ENCODE data around the gene KDM5B.
A peak's percentile ranks its signal among the peaks of the same experiment; 100 is the strongest.

Gene KDM5B

DNA sequence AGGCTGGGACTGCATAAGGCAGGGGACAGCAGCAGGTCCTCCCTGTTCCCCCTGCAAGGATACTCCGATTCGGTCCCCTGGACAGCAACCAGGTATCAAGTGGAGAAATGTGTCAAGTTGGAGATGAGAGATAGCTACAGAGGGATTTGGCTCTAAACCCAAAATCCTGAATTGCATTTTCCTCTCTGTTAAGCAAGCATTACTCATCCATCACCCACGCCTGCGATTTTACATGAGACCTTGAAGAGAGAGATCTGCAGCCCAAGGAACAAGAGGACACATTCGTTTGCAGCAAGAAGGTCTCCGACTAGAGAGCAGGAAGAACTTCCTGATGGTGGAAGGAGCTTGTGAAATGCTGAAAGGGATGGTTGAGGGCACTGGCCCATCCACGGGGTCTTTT is 119.8 kb downstream of the KDM5B start:
- DNase-seq, result peak in 13 of 56 donors; percentile 12 to 73 (median 23)

DNA sequence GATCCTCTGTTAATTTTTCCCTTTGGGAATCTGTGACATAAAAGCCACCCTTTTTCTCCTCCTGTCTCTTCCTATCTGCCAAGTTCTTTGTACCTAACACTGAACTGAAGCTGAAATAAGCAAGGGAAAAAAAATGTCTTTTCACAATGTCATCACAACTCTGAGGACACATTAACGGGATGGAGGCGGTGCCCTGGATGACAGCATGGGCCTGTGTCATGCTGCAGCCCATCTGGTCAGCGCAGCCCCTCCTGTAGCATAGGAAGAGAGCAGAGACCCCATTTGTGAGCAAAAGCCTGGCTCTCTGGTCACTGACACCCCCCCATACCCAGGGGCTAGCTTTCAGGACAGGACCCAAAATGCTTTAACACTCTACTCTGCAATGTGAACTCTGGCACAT is 120.4 kb downstream of the KDM5B start:
- no peak for DNase-seq

DNA sequence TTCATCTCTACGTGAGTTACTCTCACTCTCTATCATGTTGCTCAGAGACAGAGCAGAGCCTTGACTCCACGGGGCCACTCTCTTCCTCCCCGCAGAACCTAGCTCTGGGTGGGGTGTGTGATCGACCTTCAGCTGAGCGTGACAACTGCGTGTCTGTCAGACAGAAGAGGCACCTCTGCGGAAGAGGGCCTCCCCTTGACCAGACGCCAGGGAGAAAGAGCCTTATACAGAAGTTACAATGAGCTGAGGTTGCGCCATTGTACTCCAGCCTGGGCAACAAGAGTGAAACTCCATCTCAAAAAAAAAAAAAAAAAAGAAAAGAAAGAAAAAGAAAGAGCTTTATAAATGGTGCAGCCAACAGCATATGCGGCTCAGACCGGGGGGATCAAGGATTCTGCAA is 120.9 kb downstream of the KDM5B start:
- no peak for DNase-seq

DNA sequence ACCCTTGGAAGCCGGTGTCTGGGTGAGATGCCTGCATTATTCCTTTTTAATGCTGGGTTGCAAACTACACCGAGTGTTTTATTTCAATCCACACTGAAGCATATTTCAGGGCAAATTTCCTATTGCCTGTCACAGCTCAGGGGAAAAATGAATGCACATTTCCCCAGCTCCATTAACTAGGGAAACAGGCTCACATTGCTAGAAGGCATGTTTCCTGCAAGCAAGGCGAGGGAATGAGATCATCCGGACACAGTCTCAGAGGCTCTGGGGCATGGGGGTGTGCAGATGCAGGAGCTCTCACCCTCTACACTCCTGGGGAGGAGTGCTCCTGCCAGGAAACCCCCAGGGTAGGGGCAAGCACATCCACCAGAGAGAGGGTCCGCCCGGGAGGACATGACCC is 122.6 kb downstream of the KDM5B start:
- peak in 2 of 56 donors; percentile 5 to 21 for DNase-seq

DNA sequence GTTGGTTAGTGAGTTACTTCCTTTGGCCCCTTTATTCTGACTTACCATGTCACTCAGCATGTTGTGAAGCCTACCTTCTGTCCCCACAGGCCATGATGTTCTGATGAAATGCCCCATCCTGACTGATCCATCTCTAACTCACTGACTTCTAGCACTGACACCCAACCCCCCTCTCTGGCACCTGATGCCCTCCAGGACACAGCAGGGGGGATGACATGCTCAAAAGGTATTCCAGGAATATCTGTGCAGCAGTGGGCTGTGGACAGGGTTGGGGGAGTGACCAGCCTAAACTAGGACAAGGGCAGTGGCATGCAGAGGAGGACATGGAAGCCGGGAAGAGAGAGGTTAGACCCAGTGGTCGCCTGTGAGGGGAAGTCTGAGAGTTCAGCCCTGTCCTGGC is 123.5 kb downstream of the KDM5B start:
- DNase-seq, result no peak

DNA sequence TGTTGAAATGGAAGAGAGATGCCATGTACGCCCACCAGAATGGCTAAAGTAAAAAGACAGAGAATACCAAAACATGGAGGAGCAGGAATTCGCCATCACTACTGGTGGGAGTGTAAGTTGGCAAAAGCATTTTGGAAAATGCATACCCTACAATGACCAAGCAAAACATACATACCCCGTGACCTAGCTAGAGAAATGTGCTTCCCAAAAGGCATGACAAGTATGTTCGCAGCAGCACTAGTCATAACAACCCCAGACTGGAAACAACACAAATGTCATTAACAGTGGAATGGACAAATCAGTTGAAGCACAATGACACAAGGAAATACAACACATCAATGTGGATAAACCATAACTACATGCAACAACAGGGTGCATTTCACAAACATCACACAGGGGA is 125.2 kb downstream of the KDM5B start:
- no peak for DNase-seq

DNA sequence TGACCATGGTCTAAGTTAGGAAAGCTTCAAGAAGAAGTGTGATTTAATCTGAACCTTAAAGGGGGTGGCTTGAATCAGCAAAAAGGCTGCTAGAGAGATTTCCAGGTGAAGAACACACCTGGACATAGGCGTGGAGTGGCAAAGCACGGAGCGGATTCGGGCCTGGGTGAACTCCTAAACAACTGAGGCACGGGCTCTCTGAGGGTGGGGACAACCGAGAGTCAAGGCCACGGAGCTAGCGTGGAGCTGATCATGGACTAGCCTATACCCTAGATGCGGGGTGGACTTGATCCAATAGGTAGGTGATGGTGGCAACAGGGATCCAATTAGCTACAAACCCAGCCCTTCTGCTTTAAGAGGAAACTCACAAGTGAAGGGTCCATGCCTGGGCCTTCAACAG is 125.7 kb downstream of the KDM5B start:
- no peak for DNase-seq

DNA sequence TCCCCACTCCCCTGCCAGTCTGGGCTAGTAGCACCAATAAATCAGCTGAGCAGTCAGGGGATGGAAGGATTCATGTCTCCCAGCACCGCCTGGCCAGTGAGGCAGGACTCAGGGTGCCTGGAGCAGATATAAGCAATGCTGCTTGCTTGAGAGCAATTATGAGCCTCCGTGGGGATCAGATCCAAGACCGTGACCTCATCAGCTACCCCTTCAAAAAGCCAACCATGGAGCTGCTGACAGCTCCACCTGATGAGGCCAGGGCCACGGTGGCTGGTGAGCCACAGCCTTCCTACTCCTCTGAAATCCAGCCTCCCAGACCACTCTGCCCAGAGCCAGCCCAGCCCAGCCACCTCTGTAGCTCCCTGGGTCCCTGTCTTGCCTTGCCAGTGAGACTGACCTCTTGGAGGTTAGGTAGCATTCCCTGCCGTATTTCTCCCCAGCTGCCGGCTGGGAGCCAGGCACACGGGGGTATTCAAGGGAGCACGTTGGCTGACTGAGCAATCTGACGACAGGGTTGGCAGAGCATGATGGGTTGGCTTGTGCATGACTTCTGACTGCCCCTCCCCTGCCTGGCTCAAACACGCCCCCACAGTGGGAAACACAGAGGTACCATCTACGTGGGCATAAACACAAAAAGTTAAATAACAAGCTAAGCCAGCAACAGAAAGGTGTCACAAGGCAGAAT is 126.3 kb downstream of the KDM5B start:
- no peak for DNase-seq

DNA sequence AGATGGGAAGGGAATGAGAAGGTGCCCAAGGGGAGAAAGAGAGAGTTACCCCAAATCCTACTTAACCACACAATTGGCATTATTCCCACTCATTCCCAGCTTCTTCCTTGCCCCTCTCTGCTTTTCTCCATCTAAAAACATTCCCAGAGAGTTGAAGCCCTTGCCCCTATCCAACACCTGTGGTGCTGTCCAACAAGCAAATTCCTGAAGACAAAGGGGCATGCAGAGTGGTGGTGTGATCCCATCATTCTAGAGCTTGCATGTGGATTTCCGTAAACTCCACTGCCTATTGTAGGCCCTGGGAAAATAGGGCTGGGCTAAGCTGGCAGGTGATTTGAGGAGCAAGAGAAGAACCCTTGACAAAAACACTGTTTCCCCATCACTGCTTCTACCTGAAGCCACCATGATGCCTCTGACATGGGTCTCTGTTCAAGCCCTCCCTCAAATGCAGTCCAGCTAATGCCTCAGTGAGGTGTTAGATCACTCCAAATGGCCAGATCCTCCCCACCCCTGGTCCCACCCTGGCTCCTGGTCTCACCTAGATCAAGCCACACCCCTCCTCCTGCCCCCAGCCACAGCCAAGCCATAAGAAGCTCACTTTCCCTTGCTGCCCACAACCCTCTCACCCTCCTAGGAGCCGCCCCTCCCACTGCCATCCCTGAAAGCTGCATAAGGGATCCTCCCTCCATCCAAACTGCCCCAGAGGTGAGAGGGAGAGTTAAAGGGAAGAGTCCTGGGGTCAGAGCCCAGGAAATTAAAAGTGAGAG is 127.5 kb downstream of the KDM5B start:
- no peak for DNase-seq

DNA sequence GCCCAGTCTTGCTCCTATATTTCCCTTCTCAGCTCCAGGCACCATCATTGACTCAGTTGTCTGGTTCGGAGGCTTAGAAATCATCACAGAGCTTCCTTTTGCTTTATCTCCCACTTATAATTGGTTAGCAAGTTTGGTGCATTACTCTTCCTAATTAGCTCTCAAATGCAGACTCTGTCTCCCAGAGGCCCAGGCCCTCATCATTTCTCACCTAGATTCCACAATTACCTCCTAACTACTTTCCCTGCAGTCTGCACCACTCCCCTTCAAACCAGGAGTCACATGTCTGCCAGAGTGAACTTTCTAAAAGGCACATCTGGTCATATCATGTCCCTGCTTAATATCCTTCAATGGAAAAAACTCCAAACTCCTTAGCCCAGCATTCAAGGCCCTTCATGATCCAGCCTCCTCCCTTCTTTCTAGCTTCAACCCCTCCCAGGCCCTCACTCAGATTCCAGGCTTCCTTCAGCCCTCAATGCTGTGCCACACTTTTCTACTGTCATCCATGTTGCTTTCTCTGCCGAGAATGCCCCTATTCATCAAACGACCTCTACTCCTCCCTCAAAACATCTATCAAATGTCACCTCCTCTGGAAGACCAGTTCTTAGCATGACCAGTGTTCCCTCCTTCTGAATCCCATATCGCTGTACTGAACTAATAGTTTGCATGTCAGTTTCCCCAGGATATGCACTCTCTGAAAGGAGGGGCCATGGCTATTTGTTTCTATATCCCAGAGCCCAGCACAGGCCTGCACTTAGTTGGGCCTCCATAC is 128.6 kb downstream of the KDM5B start:
- no peak for DNase-seq

DNA sequence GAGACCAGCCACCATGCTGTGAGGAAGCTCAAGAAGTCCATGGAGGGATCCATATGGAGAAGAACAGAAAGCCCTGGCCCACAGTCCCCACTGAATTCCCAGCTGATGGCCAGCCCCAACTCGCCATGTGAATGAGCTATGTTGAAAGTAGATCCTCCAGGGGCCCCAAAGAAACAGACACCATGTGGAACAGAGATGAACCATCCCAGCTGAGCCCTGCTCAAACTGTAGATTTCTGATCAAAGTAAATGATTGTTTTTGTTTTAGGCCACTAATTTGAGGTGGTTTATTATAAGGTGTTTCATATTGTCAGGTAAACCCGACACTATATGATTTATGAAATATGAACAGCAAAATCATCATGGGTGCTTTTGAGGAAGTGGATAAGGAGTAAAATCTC is 130.8 kb downstream of the KDM5B start:
- DNase-seq, result no peak

All from nucleus accumbens (tissue), 56 donors.